GM23338 (cell line): ENCODE results near the gene RIC8B. TPM values are rescaled to one million over a fixed set of nuclear protein-coding genes. Genes with fewer than 3 reads are reported as not detected.

Experiments
- ATAC-seq: fragments of 200-7000 bp; cut with Tn5 transposase; 3 replicates; pipeline ENCODE4 v1.9.1; 2020
- DNase-seq: peaks from one replicate; pipeline ENCODE4 v3.0.0-alpha.2; 2015; ENCODE audit warnings: low spot score
- H2AFZ ChIP-seq: fragments of 200-600 bp; sonication (generic); 2 replicates; pipeline ENCODE4 v1.8.0; 2016; ENCODE audit warnings: antibody characterized with exemption, mild to moderate bottlenecking, moderate library complexity
- H3F3A ChIP-seq: fragments of 200-600 bp; sonication (generic); replicated peaks from 2 replicates; pipeline ENCODE4 v1.8.0; 2017; ENCODE audit warnings: antibody characterized with exemption, mixed run types, low read depth
- H3K27ac ChIP-seq: fragments of 200-600 bp; sonication (generic); 2 replicates; pipeline ENCODE4 v1.6.1; 2016; ENCODE audit warnings: low read depth
- H3K27me3 ChIP-seq: fragments of 200-600 bp; sonication (generic); 2 replicates; pipeline ENCODE4 v1.8.0; 2016; ENCODE audit warnings: mild to moderate bottlenecking, mixed run types, moderate library complexity; ENCODE audit not compliant: insufficient read depth
- H3K36me3 ChIP-seq: fragments of 200-600 bp; sonication (generic); 2 replicates; pipeline ENCODE4 v1.8.0; 2016; ENCODE audit warnings: mild to moderate bottlenecking; ENCODE audit not compliant: insufficient read depth
- H3K4me1 ChIP-seq: fragments of 200-600 bp; sonication (generic); 2 replicates; pipeline ENCODE4 v1.8.0; 2016; ENCODE audit warnings: mild to moderate bottlenecking, moderate library complexity; ENCODE audit not compliant: insufficient read depth
- H3K4me2 ChIP-seq: fragments of 200-600 bp; sonication (generic); 2 replicates; pipeline ENCODE4 v1.7.1; 2017; ENCODE audit warnings: mixed run types
- H3K4me3 ChIP-seq: fragments of 200-600 bp; sonication (generic); 2 replicates; pipeline ENCODE4 v1.6.1; 2016; ENCODE audit warnings: mixed run types
- H3K79me2 ChIP-seq: fragments of 200-600 bp; sonication (generic); replicated peaks from 2 replicates; pipeline ENCODE4 v1.8.0; 2017; ENCODE audit warnings: mild to moderate bottlenecking; ENCODE audit not compliant: insufficient read depth
- H3K9me2 ChIP-seq: fragments of 200-600 bp; sonication (generic); 2 replicates; pipeline ENCODE4 v1.8.0; 2017; ENCODE audit not compliant: insufficient read depth
- H4K20me1 ChIP-seq: fragments of 200-600 bp; sonication (generic); replicated peaks from 2 replicates; pipeline ENCODE4 v1.8.0; 2017; ENCODE audit warnings: mild to moderate bottlenecking; ENCODE audit not compliant: insufficient read depth
- H3K27ac Mint-ChIP-seq: 2 replicates; pipeline ENCODE4 v1.8.0; 2020; ENCODE audit warnings: inconsistent platforms, mild to moderate bottlenecking, moderate library complexity, mixed read lengths
- H3K27me3 Mint-ChIP-seq: 3 replicates; pipeline ENCODE4 v1.8.0; 2022; ENCODE audit warnings: low read depth, mild to moderate bottlenecking, moderate library complexity, mixed read lengths, inconsistent platforms; ENCODE audit not compliant: insufficient read depth, poor library complexity
- H3K36me3 Mint-ChIP-seq: 3 replicates; pipeline ENCODE4 v1.8.0; 2021; ENCODE audit warnings: low read depth, mild to moderate bottlenecking, inconsistent platforms, moderate library complexity, mixed read lengths
- H3K4me1 Mint-ChIP-seq: 3 replicates; pipeline ENCODE4 v1.8.0; 2020; ENCODE audit warnings: mild to moderate bottlenecking, inconsistent platforms, mixed read lengths
- H3K4me3 Mint-ChIP-seq: 3 replicates; pipeline ENCODE4 v1.8.0; 2021; ENCODE audit warnings: moderate library complexity, mild to moderate bottlenecking, inconsistent platforms, mixed read lengths
- H3K9me3 Mint-ChIP-seq: 3 replicates; pipeline ENCODE4 v1.8.0; 2020; ENCODE audit warnings: moderate library complexity, mild to moderate bottlenecking, inconsistent platforms, mixed read lengths
- CREB1 ChIP-seq: fragments of 250-450 bp; sonication (Bioruptor Pico); IDR thresholded peaks from 2 replicates; pipeline ENCODE4 v1.5.0; 2020; ENCODE audit warnings: low read depth, mild to moderate bottlenecking, moderate library complexity
- EZH2 ChIP-seq: fragments of 200-600 bp; sonication (generic); IDR thresholded peaks from one replicate; pipeline ENCODE4 v1.8.0; 2017; ENCODE audit warnings: antibody characterized with exemption, mild to moderate bottlenecking, low read depth; ENCODE audit not compliant: unreplicated experiment
- EZH2phosphoT487 ChIP-seq: fragments of 200-600 bp; sonication (generic); IDR thresholded peaks from one replicate; pipeline ENCODE4 v1.8.1; 2018; ENCODE audit warnings: antibody characterized with exemption; ENCODE audit not compliant: unreplicated experiment
- NANOG ChIP-seq: IDR thresholded peaks from 2 replicates; pipeline ENCODE4 v1.6.1; 2016; ENCODE audit warnings: antibody characterized with exemption, borderline replicate concordance
- STAT1 ChIP-seq: IDR thresholded peaks from one replicate; pipeline ENCODE4 v1.6.1; 2016; ENCODE audit warnings: antibody characterized with exemption; ENCODE audit not compliant: unreplicated experiment
- ZNF114 ChIP-seq: fragments of 250-450 bp; sonication (Bioruptor Pico); IDR thresholded peaks from 2 replicates; pipeline ENCODE4 v1.5.0; 2020; ENCODE audit warnings: mild to moderate bottlenecking, moderate library complexity
- polyA plus RNA-seq: library from polyadenylated mRNA; unstranded; fragments of >200 nt; fragmentation: Nextera tagmentation; extraction: Ambion mirVana; gene quantifications from 2 replicates; pipeline ENCODE4 v1.2.1, GENCODE V29; 2016
- total RNA-seq: library from RNA; depleted of rRNA; stranded (reverse); fragments of >200 nt; shearing (Covaris generic); gene quantifications from 2 replicates; pipeline ENCODE4 v1.2.3, GENCODE V29; 2014
- TF ChIP-seq, protein P1 (sequence below): IDR thresholded peaks from one replicate; pipeline ENCODE4 v1.6.1; 2018; ENCODE audit warnings: antibody characterized with exemption; ENCODE audit not compliant: unreplicated experiment
- TF ChIP-seq, protein P2 (sequence below): fragments of 250-450 bp; sonication (Bioruptor Pico); IDR thresholded peaks from 2 replicates; pipeline ENCODE4 v1.5.0; 2020; ENCODE audit warnings: mild to moderate bottlenecking, moderate library complexity
- TF ChIP-seq, protein P3 (sequence below): IDR thresholded peaks from 2 replicates; pipeline ENCODE4 v1.6.1; 2016; ENCODE audit warnings: antibody characterized with exemption

The RIC8B gene
- total and polyA plus RNA-seq, 2 experiments from 2014 or later: 12.3 to 25.5 TPM

DNA sequence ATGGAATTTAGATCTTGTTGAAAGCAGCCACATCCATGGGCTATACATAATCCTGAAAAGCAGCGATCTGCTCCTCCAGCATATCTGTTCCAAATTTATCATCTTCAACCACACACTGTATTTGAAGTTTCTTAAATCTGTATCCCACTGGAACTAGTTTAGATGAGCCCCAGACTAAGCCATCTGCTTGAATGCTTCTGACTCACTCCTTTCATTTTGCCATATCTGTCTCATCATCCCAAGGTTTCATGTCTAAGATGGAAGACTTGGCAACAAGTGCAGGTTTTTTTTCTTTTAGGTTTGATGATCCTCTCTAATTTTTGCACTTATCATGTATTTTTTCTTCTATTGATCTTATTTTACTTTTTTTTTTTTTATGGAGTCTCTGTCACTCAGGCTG, 126.8 kb downstream of the RIC8B start (continued):
- TF ChIP-seq, protein P1, sequence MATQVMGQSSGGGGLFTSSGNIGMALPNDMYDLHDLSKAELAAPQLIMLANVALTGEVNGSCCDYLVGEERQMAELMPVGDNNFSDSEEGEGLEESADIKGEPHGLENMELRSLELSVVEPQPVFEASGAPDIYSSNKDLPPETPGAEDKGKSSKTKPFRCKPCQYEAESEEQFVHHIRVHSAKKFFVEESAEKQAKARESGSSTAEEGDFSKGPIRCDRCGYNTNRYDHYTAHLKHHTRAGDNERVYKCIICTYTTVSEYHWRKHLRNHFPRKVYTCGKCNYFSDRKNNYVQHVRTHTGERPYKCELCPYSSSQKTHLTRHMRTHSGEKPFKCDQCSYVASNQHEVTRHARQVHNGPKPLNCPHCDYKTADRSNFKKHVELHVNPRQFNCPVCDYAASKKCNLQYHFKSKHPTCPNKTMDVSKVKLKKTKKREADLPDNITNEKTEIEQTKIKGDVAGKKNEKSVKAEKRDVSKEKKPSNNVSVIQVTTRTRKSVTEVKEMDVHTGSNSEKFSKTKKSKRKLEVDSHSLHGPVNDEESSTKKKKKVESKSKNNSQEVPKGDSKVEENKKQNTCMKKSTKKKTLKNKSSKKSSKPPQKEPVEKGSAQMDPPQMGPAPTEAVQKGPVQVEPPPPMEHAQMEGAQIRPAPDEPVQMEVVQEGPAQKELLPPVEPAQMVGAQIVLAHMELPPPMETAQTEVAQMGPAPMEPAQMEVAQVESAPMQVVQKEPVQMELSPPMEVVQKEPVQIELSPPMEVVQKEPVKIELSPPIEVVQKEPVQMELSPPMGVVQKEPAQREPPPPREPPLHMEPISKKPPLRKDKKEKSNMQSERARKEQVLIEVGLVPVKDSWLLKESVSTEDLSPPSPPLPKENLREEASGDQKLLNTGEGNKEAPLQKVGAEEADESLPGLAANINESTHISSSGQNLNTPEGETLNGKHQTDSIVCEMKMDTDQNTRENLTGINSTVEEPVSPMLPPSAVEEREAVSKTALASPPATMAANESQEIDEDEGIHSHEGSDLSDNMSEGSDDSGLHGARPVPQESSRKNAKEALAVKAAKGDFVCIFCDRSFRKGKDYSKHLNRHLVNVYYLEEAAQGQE: no peak
- TF ChIP-seq EZH2 (no peak), STAT1 (no peak), ZNF114 (no peak), EZH2phosphoT487 (no peak)
- TF ChIP-seq, protein P2, sequence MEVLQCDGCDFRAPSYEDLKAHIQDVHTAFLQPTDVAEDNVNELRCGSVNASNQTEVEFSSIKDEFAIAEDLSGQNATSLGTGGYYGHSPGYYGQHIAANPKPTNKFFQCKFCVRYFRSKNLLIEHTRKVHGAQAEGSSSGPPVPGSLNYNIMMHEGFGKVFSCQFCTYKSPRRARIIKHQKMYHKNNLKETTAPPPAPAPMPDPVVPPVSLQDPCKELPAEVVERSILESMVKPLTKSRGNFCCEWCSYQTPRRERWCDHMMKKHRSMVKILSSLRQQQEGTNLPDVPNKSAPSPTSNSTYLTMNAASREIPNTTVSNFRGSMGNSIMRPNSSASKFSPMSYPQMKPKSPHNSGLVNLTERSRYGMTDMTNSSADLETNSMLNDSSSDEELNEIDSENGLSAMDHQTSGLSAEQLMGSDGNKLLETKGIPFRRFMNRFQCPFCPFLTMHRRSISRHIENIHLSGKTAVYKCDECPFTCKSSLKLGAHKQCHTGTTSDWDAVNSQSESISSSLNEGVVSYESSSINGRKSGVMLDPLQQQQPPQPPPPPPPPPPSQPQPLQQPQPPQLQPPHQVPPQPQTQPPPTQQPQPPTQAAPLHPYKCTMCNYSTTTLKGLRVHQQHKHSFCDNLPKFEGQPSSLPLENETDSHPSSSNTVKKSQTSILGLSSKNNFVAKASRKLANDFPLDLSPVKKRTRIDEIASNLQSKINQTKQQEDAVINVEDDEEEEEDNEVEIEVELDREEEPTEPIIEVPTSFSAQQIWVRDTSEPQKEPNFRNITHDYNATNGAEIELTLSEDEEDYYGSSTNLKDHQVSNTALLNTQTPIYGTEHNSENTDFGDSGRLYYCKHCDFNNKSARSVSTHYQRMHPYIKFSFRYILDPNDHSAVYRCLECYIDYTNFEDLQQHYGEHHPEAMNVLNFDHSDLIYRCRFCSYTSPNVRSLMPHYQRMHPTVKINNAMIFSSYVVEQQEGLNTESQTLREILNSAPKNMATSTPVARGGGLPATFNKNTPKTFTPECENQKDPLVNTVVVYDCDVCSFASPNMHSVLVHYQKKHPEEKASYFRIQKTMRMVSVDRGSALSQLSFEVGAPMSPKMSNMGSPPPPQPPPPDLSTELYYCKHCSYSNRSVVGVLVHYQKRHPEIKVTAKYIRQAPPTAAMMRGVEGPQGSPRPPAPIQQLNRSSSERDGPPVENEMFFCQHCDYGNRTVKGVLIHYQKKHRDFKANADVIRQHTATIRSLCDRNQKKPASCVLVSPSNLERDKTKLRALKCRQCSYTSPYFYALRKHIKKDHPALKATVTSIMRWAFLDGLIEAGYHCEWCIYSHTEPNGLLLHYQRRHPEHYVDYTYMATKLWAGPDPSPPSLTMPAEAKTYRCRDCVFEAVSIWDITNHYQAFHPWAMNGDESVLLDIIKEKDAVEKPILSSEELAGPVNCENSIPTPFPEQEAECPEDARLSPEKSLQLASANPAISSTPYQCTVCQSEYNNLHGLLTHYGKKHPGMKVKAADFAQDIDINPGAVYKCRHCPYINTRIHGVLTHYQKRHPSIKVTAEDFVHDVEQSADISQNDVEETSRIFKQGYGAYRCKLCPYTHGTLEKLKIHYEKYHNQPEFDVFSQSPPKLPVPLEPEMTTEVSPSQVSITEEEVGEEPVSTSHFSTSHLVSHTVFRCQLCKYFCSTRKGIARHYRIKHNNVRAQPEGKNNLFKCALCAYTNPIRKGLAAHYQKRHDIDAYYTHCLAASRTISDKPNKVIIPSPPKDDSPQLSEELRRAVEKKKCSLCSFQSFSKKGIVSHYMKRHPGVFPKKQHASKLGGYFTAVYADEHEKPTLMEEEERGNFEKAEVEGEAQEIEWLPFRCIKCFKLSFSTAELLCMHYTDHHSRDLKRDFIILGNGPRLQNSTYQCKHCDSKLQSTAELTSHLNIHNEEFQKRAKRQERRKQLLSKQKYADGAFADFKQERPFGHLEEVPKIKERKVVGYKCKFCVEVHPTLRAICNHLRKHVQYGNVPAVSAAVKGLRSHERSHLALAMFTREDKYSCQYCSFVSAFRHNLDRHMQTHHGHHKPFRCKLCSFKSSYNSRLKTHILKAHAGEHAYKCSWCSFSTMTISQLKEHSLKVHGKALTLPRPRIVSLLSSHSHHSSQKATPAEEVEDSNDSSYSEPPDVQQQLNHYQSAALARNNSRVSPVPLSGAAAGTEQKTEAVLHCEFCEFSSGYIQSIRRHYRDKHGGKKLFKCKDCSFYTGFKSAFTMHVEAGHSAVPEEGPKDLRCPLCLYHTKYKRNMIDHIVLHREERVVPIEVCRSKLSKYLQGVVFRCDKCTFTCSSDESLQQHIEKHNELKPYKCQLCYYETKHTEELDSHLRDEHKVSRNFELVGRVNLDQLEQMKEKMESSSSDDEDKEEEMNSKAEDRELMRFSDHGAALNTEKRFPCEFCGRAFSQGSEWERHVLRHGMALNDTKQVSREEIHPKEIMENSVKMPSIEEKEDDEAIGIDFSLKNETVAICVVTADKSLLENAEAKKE: no peak

DNA sequence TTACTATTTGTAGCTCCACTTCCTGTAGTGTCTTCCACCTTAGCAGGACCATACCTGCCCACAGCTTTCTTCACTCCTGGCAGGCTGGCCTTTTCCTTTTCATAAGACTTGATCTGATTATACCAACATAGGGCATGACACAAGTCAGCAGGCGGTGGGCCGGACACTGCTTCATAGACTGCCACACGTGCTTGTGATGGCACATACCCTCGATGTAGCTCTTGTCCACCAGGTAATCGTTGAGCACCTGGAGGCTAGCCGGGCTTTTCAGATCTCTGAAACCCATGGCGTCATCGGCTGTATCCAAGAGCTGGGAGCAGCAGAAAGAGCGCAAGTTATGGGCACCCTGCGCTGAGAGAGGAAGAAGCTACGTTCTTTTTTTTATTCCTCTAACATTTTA, 127.6 kb downstream of the RIC8B start:
- Histone ChIP-seq H3K9me2 (no peaks in the 10 kb centered on the region), H4K20me1 (no peaks in the 10 kb centered on the region), H3K27ac (no peak overlapping the region), H3K4me2 (no peak overlapping the region), H3K79me2 (no peaks in the 10 kb centered on the region), H3F3A (no peaks in the 10 kb centered on the region), H3K4me1 (peaks cover 4% of the 10 kb centered on the region; the same call in 1 of the 2 replicates), H3K36me3 (no peaks in the 10 kb centered on the region), H3K4me3 (no peak overlapping the region), H2AFZ (no peak overlapping the region), H3K27me3 (peaks cover 22% of the 10 kb centered on the region)
- peaks cover 12% of the 10 kb centered on the region for H3K4me1 Mint-ChIP-seq
- H3K4me3 Mint-ChIP-seq: no peak overlapping the region
- H3K9me3 Mint-ChIP-seq: no peaks in the 10 kb centered on the region
- no peak for DNase-seq
- no peak overlapping the region for H3K27ac Mint-ChIP-seq
- H3K36me3 Mint-ChIP-seq: no peaks in the 10 kb centered on the region
- peaks cover 15% of the 10 kb centered on the region for H3K27me3 Mint-ChIP-seq
- no peak for ATAC-seq
- TF ChIP-seq CREB1 (no peak), NANOG (no peak), EZH2 (no peak), ZNF114 (no peak)
- TF ChIP-seq, protein P3, sequence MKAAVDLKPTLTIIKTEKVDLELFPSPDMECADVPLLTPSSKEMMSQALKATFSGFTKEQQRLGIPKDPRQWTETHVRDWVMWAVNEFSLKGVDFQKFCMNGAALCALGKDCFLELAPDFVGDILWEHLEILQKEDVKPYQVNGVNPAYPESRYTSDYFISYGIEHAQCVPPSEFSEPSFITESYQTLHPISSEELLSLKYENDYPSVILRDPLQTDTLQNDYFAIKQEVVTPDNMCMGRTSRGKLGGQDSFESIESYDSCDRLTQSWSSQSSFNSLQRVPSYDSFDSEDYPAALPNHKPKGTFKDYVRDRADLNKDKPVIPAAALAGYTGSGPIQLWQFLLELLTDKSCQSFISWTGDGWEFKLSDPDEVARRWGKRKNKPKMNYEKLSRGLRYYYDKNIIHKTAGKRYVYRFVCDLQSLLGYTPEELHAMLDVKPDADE: no peak
